H1 (cell line): Measurements from ENCODE around the gene GRIP1. TPM values are rescaled to one million over a fixed set of nuclear protein-coding genes. Genes with fewer than 3 reads are reported as not detected.

Experiments
- BACH1 ChIP-seq: IDR thresholded peaks from 2 replicates; pipeline ENCODE4 v1.6.1; 2012; ENCODE audit warnings: low read length, improper control_type of control experiment
- CTCF ChIP-seq, 3 experiments: IDR thresholded peaks; 1 replicate in 2 of 3; 2 replicates in 1 of 3; pipeline versions ENCODE4 v1.5.1 to v1.6.1; 2011; ENCODE audit warnings: low read length in 3 of 3, mild to moderate bottlenecking in 3 of 3, inconsistent platforms in 2 of 3, low read depth in 1 of 3, moderate library complexity in 1 of 3; ENCODE audit not compliant: insufficient read depth in 1 of 3; ENCODE audit errors: control extremely low read depth in 1 of 3
- KDM4A ChIP-seq: IDR thresholded peaks from one replicate; pipeline ENCODE4 v1.7.1; 2012; ENCODE audit warnings: low read depth, mild to moderate bottlenecking, moderate library complexity, low read length, inconsistent platforms; ENCODE audit not compliant: severe bottlenecking
- polyA plus RNA-seq, 7 experiments: library from polyadenylated mRNA; depleted of rRNA in 3 of 7; stranded (reverse) in 5 of 7; unstranded in 2 of 7; fragments of >200 nt in 5 of 7; fragments of 200-250 nt in 2 of 7; gene quantifications; 1 replicate in 5 of 7; 2 replicates in 1 of 7; 4 replicates in 1 of 7; pipeline versions ENCODE4 v1.2.1 to v1.2.3, GENCODE V29; 2011 to 2013; ENCODE audit warnings: missing spikeins in 2 of 7, mixed read lengths in 2 of 7
- total RNA-seq: library from RNA; stranded (reverse); fragmentation: NEBNext Ultra II Directional; extraction: Animal tissue kit (Norgen Biotek cat#: 25700); gene quantifications from 2 replicates; pipeline ENCODE4 v1.2.1, GENCODE V29; 2021

GRIP1 gene
- total and polyA plus RNA-seq, 2 of the 8 experiments (the other 6 are each of a cell fraction or from before 2014, with no cell fraction given): 4.5 to 27.3 TPM

DNA sequence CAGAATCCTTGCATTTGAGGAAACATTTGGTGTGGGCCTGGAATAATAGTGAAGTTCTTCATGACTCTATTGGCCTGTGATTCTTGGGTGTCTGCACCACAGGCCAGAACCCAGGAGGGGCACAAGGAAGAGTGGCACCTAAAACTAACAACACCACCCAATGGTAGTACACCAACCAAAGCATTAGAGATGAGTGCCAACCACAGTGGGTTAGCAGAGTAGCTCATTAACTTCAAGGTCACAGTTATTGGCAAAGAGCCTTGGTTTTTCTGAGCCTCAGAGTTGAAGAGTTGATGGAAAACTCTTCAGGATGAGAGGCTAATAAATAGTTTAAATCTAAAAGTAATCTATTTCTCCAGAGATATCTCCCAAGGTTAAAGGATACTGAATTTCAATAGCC, 319.6 kb downstream of the GRIP1 start (continued):
- TF ChIP-seq BACH1 (no peak), KDM4A (no peak), CTCF (IDR thresholded peaks at IDR 0.05; ENCODE audit: control extremely low read depth in 1 of 3, insufficient read depth in 1 of 3, low read depth in 1 of 3, low read length in 3 of 3) (no peak)
